NCI-H345 (cell line): ENCODE measurements around the gene TDRD15.
"Not testable (repeated sequence)": the region's sequence is repeated elsewhere in the genome, so short reads cannot be mapped to it uniquely, and the experiment has no call there.

Experiments used
- DNase-seq: peaks from one replicate; lab custom pipeline; 2025; lab: John Stamatoyannopoulos, UW

TDRD15 gene

GRCh38 chr2:21123473-21124393, at the start of gene TDRD15:
TSS of gene TDRD15 (plus strand) at chr2:21123968. CDS start at chr2:21137468, 13,500 bp downstream.
- DNase-seq, result no peak

GRCh38 chr2:21078296-21078695, 45.5 kb upstream of the TDRD15 start:
- DNase-seq, result no peak

GRCh38 chr2:21083482-21083881, 40.3 kb upstream of the TDRD15 start:
- DNase-seq, result no peak

- DNase-seq, result no peak
Observed at GRCh38 chr2:21084401-21084800, 39.4 kb upstream of the TDRD15 start.

- DNase-seq, result no peak
Observed at GRCh38 chr2:21092308-21092869, 31.4 kb upstream of the TDRD15 start.

GRCh38 chr2:21095178-21095577, 28.6 kb upstream of the TDRD15 start:
- no peak for DNase-seq

- no peak for DNase-seq
Observed at GRCh38 chr2:21095714-21096113, 28.1 kb upstream of the TDRD15 start.

GRCh38 chr2:21096458-21096857, 27.3 kb upstream of the TDRD15 start:
- DNase-seq, result no peak

GRCh38 chr2:21097331-21097730, 26.4 kb upstream of the TDRD15 start:
- DNase-seq, result no peak

- DNase-seq, result no peak
Observed at GRCh38 chr2:21098294-21098693, 25.5 kb upstream of the TDRD15 start.

- no peak for DNase-seq
Observed at GRCh38 chr2:21099281-21099907, 24.4 kb upstream of the TDRD15 start.

- DNase-seq, result not testable (repeated sequence)
Observed at GRCh38 chr2:21101514-21102155, 22.1 kb upstream of the TDRD15 start.

GRCh38 chr2:21102356-21102755, 21.4 kb upstream of the TDRD15 start:
- DNase-seq, result no peak

- DNase-seq, result peak; percentile 26
Observed at GRCh38 chr2:21103274-21103891, 20.4 kb upstream of the TDRD15 start.

GRCh38 chr2:21104030-21104660, 19.6 kb upstream of the TDRD15 start:
- DNase-seq, result no peak

GRCh38 chr2:21111012-21111411, 12.8 kb upstream of the TDRD15 start:
- no peak for DNase-seq

- DNase-seq, result no peak
Observed at GRCh38 chr2:21117688-21118087, 6.1 kb upstream of the TDRD15 start.

GRCh38 chr2:21118302-21118920, 5.4 kb upstream of the TDRD15 start:
- peak; percentile 58 for DNase-seq

- DNase-seq, result no peak
Observed at GRCh38 chr2:21131861-21132260, 8.1 kb downstream of the TDRD15 start.

GRCh38 chr2:21135585-21135984, 11.8 kb downstream of the TDRD15 start:
- no peak for DNase-seq

GRCh38 chr2:21142149-21142548, 18.4 kb downstream of the TDRD15 start:
- DNase-seq, result no peak
